K562 (cell line): ENCODE measurements around the gene CATSPER4. TPM values are rescaled to one million over a fixed set of nuclear protein-coding genes. Genes with fewer than 3 reads are reported as not detected.

Source experiments
- ATF3 ChIP-seq, 2 experiments: fragments of 450-650 bp in 1 of 2; sonication (generic) in 1 of 2; formaldehyde crosslinking in 1 of 2; IDR thresholded peaks in 1 of 2; conservative IDR thresholded peaks in 1 of 2; 2 replicates each; pipeline versions ENCODE4 v1.6.1 to v1.8.1; 2016 to 2023; ENCODE audit warnings: mild to moderate bottlenecking in 2 of 2, moderate library complexity in 2 of 2, inconsistent platforms in 1 of 2, missing genetic modification reagents in 1 of 2
- HDAC1 ChIP-seq, 2 experiments: fragments of 450-650 bp; IDR thresholded peaks; 2 replicates each; pipeline ENCODE4 v1.6.1; 2016 to 2017; ENCODE audit warnings: inconsistent platforms in 1 of 2, mild to moderate bottlenecking in 1 of 2, moderate library complexity in 1 of 2
- NFXL1 ChIP-seq: fragments of 450-650 bp; formaldehyde crosslinking; IDR thresholded peaks from 2 replicates; pipeline ENCODE4 v1.4.0; 2021; ENCODE audit warnings: mild to moderate bottlenecking
- ZFP36 ChIP-seq: fragments of 150-350 bp; IDR thresholded peaks from 2 replicates; pipeline ENCODE4 v1.6.1; 2018; ENCODE audit warnings: low read length, low read depth; ENCODE audit not compliant: partially characterized antibody
- ZFP91 ChIP-seq: sonication (generic); formaldehyde crosslinking; IDR thresholded peaks from 2 replicates; pipeline ENCODE4 v1.8.0; 2022; ENCODE audit warnings: mild to moderate bottlenecking, missing genetic modification reagents
- ZNF184 ChIP-seq: sonication (generic); formaldehyde crosslinking; IDR thresholded peaks from 2 replicates; pipeline ENCODE4 v1.5.0; 2020; ENCODE audit warnings: missing genetic modification reagents
- polyA plus RNA-seq, 8 experiments: library from polyadenylated mRNA; depleted of rRNA in 4 of 8; stranded (reverse) in 5 of 8; unstranded in 3 of 8; fragments of >200 nt; fragmentation: Nextera tagmentation in 2 of 8; fragmentation: Illumina TruSeq in 1 of 8; extraction: Ambion mirVana in 2 of 8; extraction: Trizol in 1 of 8; gene quantifications; 2 replicates each; pipeline versions ENCODE4 v1.2.1 to v1.2.3, GENCODE V29; 2011 to 2014; ENCODE audit warnings: inconsistent platforms in 1 of 8, missing spikeins in 1 of 8
- total RNA-seq, 7 experiments: library from RNA; depleted of rRNA in 6 of 7; stranded (reverse); fragments of >200 nt in 6 of 7; fragmentation: Illumina TruSeq in 2 of 7; extraction: Trizol in 2 of 7; gene quantifications; 2 replicates each; pipeline versions ENCODE4 v1.2.1 to v1.2.3, GENCODE V29; 2011 to 2021; ENCODE audit warnings: low replicate concordance in 1 of 7

CATSPER4 gene
- total and polyA plus RNA-seq, 9 of the 15 experiments (the other 6 are each of a cell fraction or from before 2014, with no cell fraction given): 0.04 to 0.13 TPM; not detected in 7

GRCh38 chr1:26154750-26155149, 35.7 kb upstream of the CATSPER4 start (continued):
- TF ChIP-seq NFXL1 (no peak), HDAC1 (IDR thresholded peaks at IDR 0.05) (no peak), ATF3 (IDR thresholded peaks at IDR 0.05) (no peak), ATF3 (CRISPR knock-in tag; conservative IDR thresholded peaks at IDR 0.05) (no peak), ZFP36 (no peak), ZFP91 (CRISPR knock-in tag) (no peak), ZNF184 (no peak)
